Measurements from ENCODE around the gene KAT2B. TPM values are rescaled to one million over a fixed set of nuclear protein-coding genes. Genes with fewer than 3 reads are reported as not detected.
A peak's percentile ranks its signal among the peaks of the same experiment; 100 is the strongest.

The KAT2B gene
- total and polyA plus RNA-seq, 2 experiments from 2014 or later, result 10.0 to 18.6 TPM

GRCh38 chr3:20186600-20187004 is 146.4 kb downstream of the KAT2B start:
- no peaks in the 10 kb centered on the region for H3K36me3 ChIP-seq
- peak overlapping the region; percentile 83 for H3K4me3 ChIP-seq
- peak overlapping the region; percentile 94 for H3K27ac ChIP-seq
- DNase-seq (ENCODE audit: low read depth in 1 of 2, low spot score in 1 of 2), result no peak
- peaks cover 16% of the 10 kb centered on the region for H3K4me1 ChIP-seq (ENCODE audit: low read depth)
- no peaks in the 10 kb centered on the region for H3K9me3 ChIP-seq (ENCODE audit: low read depth)
- TF ChIP-seq CTCF (IDR thresholded peaks at IDR 0.05; ENCODE audit: low read depth, low read length), result no peak
- H3K27me3 ChIP-seq, result no peaks in the 10 kb centered on the region

GRCh38 chr3:20190991-20191390 is 150.7 kb downstream of the KAT2B start:
- H3K36me3 ChIP-seq, result no peaks in the 10 kb centered on the region
- no peak for TF ChIP-seq CTCF (IDR thresholded peaks at IDR 0.05; ENCODE audit: low read depth, low read length)
- peaks cover 6% of the 10 kb centered on the region for H3K4me1 ChIP-seq (ENCODE audit: low read depth)
- no peak overlapping the region for H3K27ac ChIP-seq
- H3K27me3 ChIP-seq, result no peaks in the 10 kb centered on the region
- H3K4me3 ChIP-seq, result no peak overlapping the region
- DNase-seq (ENCODE audit: low read depth in 1 of 2, low spot score in 1 of 2), result no peak
- H3K9me3 ChIP-seq (ENCODE audit: low read depth), result no peaks in the 10 kb centered on the region

- DNase-seq (ENCODE audit: low read depth in 1 of 2, low spot score in 1 of 2), result no peak
- no peak for TF ChIP-seq CTCF (IDR thresholded peaks at IDR 0.05; ENCODE audit: low read depth, low read length)
- H3K4me1 ChIP-seq (ENCODE audit: low read depth), result no peaks in the 10 kb centered on the region
- no peaks in the 10 kb centered on the region for H3K9me3 ChIP-seq (ENCODE audit: low read depth)
- no peak overlapping the region for H3K4me3 ChIP-seq
- no peak overlapping the region for H3K27ac ChIP-seq
- H3K27me3 ChIP-seq, result no peaks in the 10 kb centered on the region
- H3K36me3 ChIP-seq, result no peaks in the 10 kb centered on the region
These were observed 154.7 kb downstream of the KAT2B start for GRCh38 chr3:20194793-20195460.

GRCh38 chr3:20197775-20198174 is 157.5 kb downstream of the KAT2B start:
- Histone ChIP-seq H3K4me3 (no peak overlapping the region), H3K27ac (no peak overlapping the region), H3K9me3 (ENCODE audit: low read depth) (no peaks in the 10 kb centered on the region), H3K36me3 (no peaks in the 10 kb centered on the region), H3K4me1 (ENCODE audit: low read depth) (no peaks in the 10 kb centered on the region), H3K27me3 (no peaks in the 10 kb centered on the region)
- no peak for DNase-seq (ENCODE audit: low read depth in 1 of 2, low spot score in 1 of 2)
- no peak for TF ChIP-seq CTCF (IDR thresholded peaks at IDR 0.05; ENCODE audit: low read depth, low read length)

- H3K36me3 ChIP-seq, result no peaks in the 10 kb centered on the region
- DNase-seq (ENCODE audit: low read depth in 1 of 2, low spot score in 1 of 2), result no peak
- no peak overlapping the region for H3K4me3 ChIP-seq
- H3K9me3 ChIP-seq (ENCODE audit: low read depth), result no peaks in the 10 kb centered on the region
- H3K4me1 ChIP-seq (ENCODE audit: low read depth), result no peaks in the 10 kb centered on the region
- no peak overlapping the region for H3K27ac ChIP-seq
- no peaks in the 10 kb centered on the region for H3K27me3 ChIP-seq
- no peak for TF ChIP-seq CTCF (IDR thresholded peaks at IDR 0.05; ENCODE audit: low read depth, low read length)
These were observed 160.9 kb downstream of the KAT2B start for GRCh38 chr3:20201143-20201542.

Other genes starting within 250 kb of the KAT2B start
- 0.15 and 1.0 TPM in 2 replicates for gene EFHB, start 106.2 kb upstream of the KAT2B start, total RNA-seq
- gene EFHB, start 106.2 kb upstream of the KAT2B start, polyA plus RNA-seq, result 0.39 and 0.61 TPM in 2 replicates
- gene RAB5A, start 93.3 kb upstream of the KAT2B start, total RNA-seq, result 40.7 and 55.7 TPM in 2 replicates
- 56.1 and 62.4 TPM in 2 replicates for gene RAB5A, start 93.3 kb upstream of the KAT2B start, polyA plus RNA-seq
- not detected in 2 replicates for gene PP2D1, start 28.2 kb upstream of the KAT2B start, total RNA-seq
- gene PP2D1, start 28.2 kb upstream of the KAT2B start, polyA plus RNA-seq, result 0.13 and 0.27 TPM in 2 replicates
- 2.4 and 11.4 TPM in 2 replicates for gene SGO1, start 145.8 kb downstream of the KAT2B start, total RNA-seq
- gene SGO1, start 145.8 kb downstream of the KAT2B start, polyA plus RNA-seq, result 10.1 and 30.6 TPM in 2 replicates